Fibroblast of the conjunctiva (primary cell): ENCODE data around the gene SLC4A9.
"Not testable (repeated sequence)": the region's sequence is repeated elsewhere in the genome, so short reads cannot be mapped to it uniquely, and the experiment has no call there.

Experiments used
- DNase-seq: peaks from one replicate; pipeline ENCODE4 v3.0.0-alpha.2; 2010; ENCODE audit warnings: low read depth

The SLC4A9 gene

GRCh38 chr5:140338336-140338735, 21.7 kb upstream of the SLC4A9 start:
- DNase-seq: no peak

GRCh38 chr5:140338908-140339307, 21.1 kb upstream of the SLC4A9 start:
- DNase-seq: no peak

GRCh38 chr5:140339636-140340035, 20.4 kb upstream of the SLC4A9 start:
- no peak for DNase-seq

DNA sequence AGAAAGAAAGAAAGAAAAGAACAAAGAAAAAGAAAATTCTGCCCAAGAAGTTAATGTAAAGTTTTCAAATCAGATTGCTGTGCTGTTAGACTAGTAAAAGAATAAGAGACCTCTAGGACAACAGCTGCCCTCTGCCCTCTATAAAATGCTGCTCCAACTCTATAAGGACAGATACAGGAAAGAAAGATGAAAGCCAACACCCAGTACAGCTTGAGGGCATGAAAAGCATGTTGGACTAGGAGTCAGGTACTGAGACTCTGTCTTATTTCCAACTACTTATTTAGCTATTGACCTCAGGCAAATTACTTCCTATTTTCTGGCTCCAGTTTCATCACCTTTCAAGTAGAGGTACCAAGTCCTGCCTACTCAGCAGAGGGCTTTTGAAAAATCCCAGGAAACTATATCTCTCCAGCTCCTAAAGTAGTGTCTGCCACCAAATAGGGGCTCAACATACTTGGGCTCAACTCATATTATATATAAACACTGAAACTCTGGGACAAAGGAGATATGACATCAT, 19.3 kb upstream of the SLC4A9 start:
- no peak for DNase-seq

GRCh38 chr5:140341591-140341990, 18.4 kb upstream of the SLC4A9 start:
- no peak for DNase-seq

DNA sequence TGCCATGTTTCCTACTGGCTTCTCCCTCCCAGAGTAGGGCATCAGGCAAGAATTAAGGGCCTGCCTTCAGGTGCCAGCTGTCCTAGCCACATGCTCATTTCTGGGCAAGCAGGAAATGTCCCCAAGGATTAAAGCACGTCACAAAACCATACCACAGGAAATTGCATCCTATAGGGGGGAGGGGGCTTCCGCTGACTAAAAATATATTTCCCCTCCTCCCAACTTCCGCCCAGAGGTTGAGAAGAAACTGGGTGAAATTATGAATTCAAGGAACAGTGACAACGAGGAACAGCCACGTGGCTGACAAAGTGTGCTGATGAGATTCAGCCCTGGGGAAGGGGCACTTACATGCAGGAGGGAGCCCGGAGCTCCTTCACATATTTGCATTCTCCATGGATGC, 17.7 kb upstream of the SLC4A9 start:
- DNase-seq: no peak

GRCh38 chr5:140342896-140343295, 17.1 kb upstream of the SLC4A9 start:
- DNase-seq: no peak

- not testable (repeated sequence) for DNase-seq
Observed at GRCh38 chr5:140343849-140344248, 16.1 kb upstream of the SLC4A9 start.

- no peak for DNase-seq
Observed at GRCh38 chr5:140344683-140345423, 15.1 kb upstream of the SLC4A9 start.

GRCh38 chr5:140345919-140346347, 14.1 kb upstream of the SLC4A9 start:
- no peak for DNase-seq

GRCh38 chr5:140346348-140347221, 13.4 kb upstream of the SLC4A9 start, which contains the start of gene HBEGF:
Gene HBEGF, minus strand, starts transcription at chr5:140346603. Its CDS starts 275 bp downstream, at chr5:140346328.
- no peak for DNase-seq

DNA sequence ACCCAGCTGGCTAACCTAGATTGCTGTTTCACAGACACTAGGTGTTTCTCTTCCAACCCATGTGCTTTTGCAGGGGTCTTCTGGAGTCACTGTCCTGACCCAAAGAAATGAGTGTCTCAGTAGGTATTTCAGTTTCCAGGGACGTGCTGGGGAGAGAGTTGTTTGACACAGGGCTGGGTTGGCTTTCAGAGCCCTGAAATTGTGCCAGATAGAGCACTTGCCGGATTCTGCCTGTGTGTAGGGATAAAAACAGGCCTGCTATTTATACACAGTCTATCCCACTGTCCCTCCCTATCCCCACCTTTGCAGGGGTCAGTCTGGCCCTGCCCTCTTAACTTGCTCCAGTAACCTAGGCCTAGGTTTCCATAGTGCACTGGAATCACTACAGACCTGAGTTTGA, 12.6 kb upstream of the SLC4A9 start:
- no peak for DNase-seq

DNA sequence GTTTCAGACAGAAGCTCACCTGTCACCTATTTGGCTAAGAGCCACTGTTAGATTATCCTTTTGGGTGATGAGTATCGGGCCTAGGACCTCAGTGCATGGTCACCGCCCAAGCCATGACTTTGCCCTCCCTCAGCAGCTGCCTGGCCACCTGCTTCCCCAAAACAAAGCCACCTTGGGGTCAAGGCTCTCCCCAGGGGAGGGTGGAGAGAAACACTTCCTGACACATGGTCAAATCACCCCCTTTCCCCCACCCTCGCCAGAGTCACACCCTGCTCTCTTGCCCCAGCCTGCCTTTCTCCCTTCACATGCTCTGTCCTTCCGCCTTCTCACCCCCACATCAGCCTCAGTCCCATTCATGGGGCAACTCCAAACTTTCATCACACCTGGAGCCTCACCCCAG, 11.9 kb upstream of the SLC4A9 start:
- no peak for DNase-seq

GRCh38 chr5:140349244-140349643, 10.8 kb upstream of the SLC4A9 start:
- no peak for DNase-seq

- peak; percentile 47 for DNase-seq
Observed at GRCh38 chr5:140351609-140352334, 8.2 kb upstream of the SLC4A9 start.

- DNase-seq: no peak
Observed at GRCh38 chr5:140355546-140355945, 4.4 kb upstream of the SLC4A9 start.

- DNase-seq: no peak
Observed at GRCh38 chr5:140356853-140357725, 2.9 kb upstream of the SLC4A9 start.

GRCh38 chr5:140357726-140358093, 2.3 kb upstream of the SLC4A9 start:
- DNase-seq: peak; percentile 70

GRCh38 chr5:140358738-140359310, 1.2 kb upstream of the SLC4A9 start:
- no peak for DNase-seq

- no peak for DNase-seq
Observed at GRCh38 chr5:140360681-140361479, 886 bp downstream of the SLC4A9 start.
